Activated CD4-positive, alpha-beta memory T cell treated with anti-CD3 and anti-CD28 coated beads for 36 hours (primary cell): ENCODE measurements around the gene ZSCAN25. TPM values are rescaled to one million over a fixed set of nuclear protein-coding genes. Genes with fewer than 3 reads are reported as not detected.

Experiments used
- CTCF ChIA-PET: fragments of 350-600 bp; sonication (Branson Sonifier 250); formaldehyde crosslinking; loops from one replicate; lab custom pipeline; 2021; ENCODE audit warnings: antibody characterized with exemption, inconsistent platforms; lab: Charles Lee
- POLR2A ChIA-PET: fragments of 350-600 bp; sonication (Branson Sonifier 250); formaldehyde crosslinking; loops from one replicate; lab custom pipeline; 2021; ENCODE audit warnings: antibody characterized with exemption; lab: Charles Lee
- DNase-seq: peaks from one replicate; pipeline ENCODE4 v3.0.0-alpha.2; 2020
- H3K27ac Mint-ChIP-seq: one replicate; pipeline ENCODE4 v1.8.0; 2021; ENCODE audit warnings: mixed read lengths
- H3K27me3 Mint-ChIP-seq: one replicate; pipeline ENCODE4 v1.8.0; 2021; ENCODE audit warnings: mixed read lengths
- H3K36me3 Mint-ChIP-seq: one replicate; pipeline ENCODE4 v1.8.0; 2021; ENCODE audit warnings: mixed read lengths
- H3K4me1 Mint-ChIP-seq: one replicate; pipeline ENCODE4 v1.8.0; 2021; ENCODE audit warnings: low read depth, mixed read lengths
- H3K4me3 Mint-ChIP-seq: one replicate; pipeline ENCODE4 v1.8.0; 2021; ENCODE audit warnings: mild to moderate bottlenecking, mixed read lengths
- H3K9me3 Mint-ChIP-seq: one replicate; pipeline ENCODE4 v1.8.0; 2021; ENCODE audit warnings: mixed read lengths
- intact Hi-C: fragments of 100-400 bp; cut with micrococcal nuclease; formaldehyde crosslinking; loops from one replicate; pipeline ENCODE4 v1.15.1; 2023
- total RNA-seq, 2 experiments: library from RNA; stranded (reverse); gene quantifications; one replicate each; pipeline ENCODE4 v1.2.3, GENCODE V29; 2021

ZSCAN25 gene
- total RNA-seq, 2 experiments from 2014 or later = 15.9 to 20.3 TPM

DNA sequence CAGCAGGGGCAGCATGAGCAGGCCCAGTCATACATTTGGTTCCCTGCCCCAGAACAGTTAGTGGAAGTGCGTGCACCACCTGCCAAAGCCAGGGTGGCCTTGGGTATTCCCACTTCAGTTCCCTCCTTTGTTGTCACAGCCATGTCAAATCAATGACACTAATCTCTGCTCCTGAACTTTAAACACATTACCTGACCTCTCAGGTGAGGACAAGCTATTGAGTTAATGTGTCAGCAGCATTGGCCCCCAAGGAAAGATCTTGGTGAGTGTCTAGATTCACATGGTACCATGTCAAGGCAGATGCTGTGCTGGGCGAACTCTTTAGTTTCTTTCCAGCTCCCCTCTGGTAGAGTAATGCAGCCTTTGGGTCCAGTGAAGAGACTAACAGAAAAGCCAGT is 60.9 kb downstream of the ZSCAN25 start:
- ChIA-PET CTCF (no interaction called here), POLR2A (no interaction called here)
- peaks cover 4% of the 10 kb centered on the region for H3K36me3 Mint-ChIP-seq
- H3K4me1 Mint-ChIP-seq = peaks cover 18% of the 10 kb centered on the region
- H3K9me3 Mint-ChIP-seq = no peaks in the 10 kb centered on the region
- no peak overlapping the region for H3K4me3 Mint-ChIP-seq
- no peaks in the 10 kb centered on the region for H3K27me3 Mint-ChIP-seq
- no peak for DNase-seq
- intact Hi-C loops = no loop called here
- no peak overlapping the region for H3K27ac Mint-ChIP-seq

DNA sequence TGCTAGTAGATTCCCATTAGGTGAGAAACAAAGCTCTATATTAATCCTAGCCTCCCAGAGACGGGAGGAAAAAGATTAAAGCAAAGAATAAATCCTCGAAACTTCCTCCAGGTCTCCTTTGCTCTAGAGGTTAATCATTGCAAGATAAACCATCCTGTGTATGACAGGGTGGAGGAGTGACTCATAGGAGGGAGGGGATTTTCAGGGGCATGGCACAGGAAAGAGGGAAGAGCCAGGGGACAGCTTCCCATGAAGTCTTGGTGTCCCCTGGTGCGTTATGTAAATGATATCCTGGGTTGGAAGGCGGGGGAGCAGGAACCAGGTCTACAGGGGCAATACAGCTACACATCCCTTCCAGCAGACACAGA is 62.3 kb downstream of the ZSCAN25 start:
- no peak overlapping the region for H3K27ac Mint-ChIP-seq
- no peak overlapping the region for H3K4me3 Mint-ChIP-seq

GRCh38 chr7:99679400-99680191 is 62.9 kb downstream of the ZSCAN25 start, which contains the start of gene CYP3A5:
CYP3A5 (minus strand) TSS chr7:99679996; CDS start chr7:99679896, 100 bp downstream.
- intact Hi-C loops = no loop called here
- ChIA-PET POLR2A (no interaction called here), CTCF (no interaction called here)
- Mint-ChIP-seq H3K27me3 (no peaks in the 10 kb centered on the region), H3K4me1 (peaks cover 12% of the 10 kb centered on the region), H3K9me3 (no peaks in the 10 kb centered on the region), H3K36me3 (peaks cover 5% of the 10 kb centered on the region), H3K27ac (no peak within 1 kb of the TSS), H3K4me3 (no peak within 1 kb of the TSS)
- DNase-seq = no peak

More for the DNA sequence above, 62.3 kb downstream of the ZSCAN25 start:
- Mint-ChIP-seq H3K4me1 (peaks cover 16% of the 10 kb centered on the region), H3K27me3 (no peaks in the 10 kb centered on the region), H3K36me3 (peaks cover 5% of the 10 kb centered on the region), H3K9me3 (no peaks in the 10 kb centered on the region)
- intact Hi-C loops = no loop called here
- POLR2A ChIA-PET = no interaction called here
- CTCF ChIA-PET = no interaction called here
- DNase-seq = no peak

Other genes with a start within 250 kb of the ZSCAN25 start
- 100 to 1,000 TPM; 432 to 435 TPM for gene ARPC1B, start 242.2 kb upstream of the ZSCAN25 start, total RNA-seq
- gene PDAP1, start 208.3 kb upstream of the ZSCAN25 start, total RNA-seq = 100 to 1,000 TPM; 149 to 162 TPM
- 100 to 1,000 TPM; 143 to 149 TPM for gene BUD31, start 208.0 kb upstream of the ZSCAN25 start, total RNA-seq
- 1 to 10 TPM; 7.4 TPM for gene PTCD1, start 178.1 kb upstream of the ZSCAN25 start, total RNA-seq
- 10 to 100 TPM; 57.7 to 60.3 TPM for gene CPSF4, start 178.0 kb upstream of the ZSCAN25 start, total RNA-seq
- gene ATP5MF, start 150.8 kb upstream of the ZSCAN25 start, total RNA-seq = 100 to 1,000 TPM; 366 to 374 TPM
- gene ZNF789, start 144.1 kb upstream of the ZSCAN25 start, total RNA-seq = 10 to 100 TPM; 14.2 to 15.6 TPM
- gene ZNF394, start 116.7 kb upstream of the ZSCAN25 start, total RNA-seq = 10 to 100 TPM; 26.2 to 27.7 TPM
- 1 to 10 TPM; 7.6 to 7.7 TPM for gene ZKSCAN5, start 112.3 kb upstream of the ZSCAN25 start, total RNA-seq
- 1 to 10 TPM; 4.0 to 4.8 TPM for gene FAM200A, start 64.8 kb upstream of the ZSCAN25 start, total RNA-seq
- gene ZNF655, start 58.3 kb upstream of the ZSCAN25 start, total RNA-seq = 10 to 100 TPM; 47.9 to 49.8 TPM
- 1 to 10 TPM in 1 of 2 experiments, under 1 TPM in 1; 0.87 to 1.2 TPM for gene TMEM225B, start 18.7 kb upstream of the ZSCAN25 start, total RNA-seq
- gene CYP3A5, start 63.0 kb downstream of the ZSCAN25 start, total RNA-seq = not detected
- not detected for gene CYP3A7, start 118.2 kb downstream of the ZSCAN25 start, total RNA-seq
- gene CYP3A4, start 167.2 kb downstream of the ZSCAN25 start, total RNA-seq = not detected
- not detected for gene CYP3A43, start 211.1 kb downstream of the ZSCAN25 start, total RNA-seq